Breast epithelium (tissue), 4 donors: Measurements from ENCODE around the gene PCNX2. TPM values are rescaled to one million over a fixed set of nuclear protein-coding genes. Genes with fewer than 3 reads are reported as not detected.

Experiments used
- DNase-seq, 2 donors: peaks; one replicate each; pipeline ENCODE4 v3.0.0-alpha.2; 2019; ENCODE audit warnings: low spot score in 2 of 2
- H3K27ac ChIP-seq, 2 donors: fragments of 200-600 bp; sonication (generic) in 1 of 2; one replicate each; pipeline ENCODE4 v1.5.1; 2016 to 2019; ENCODE audit warnings: mild to moderate bottlenecking in 1 of 2
- H3K27me3 ChIP-seq, 2 donors: fragments of 200-600 bp; sonication (generic) in 1 of 2; one replicate each; pipeline versions ENCODE4 v1.5.1 to v1.6.0; 2017 to 2019; ENCODE audit warnings: control low read depth in 1 of 2, mild to moderate bottlenecking in 1 of 2
- H3K36me3 ChIP-seq: fragments of 200-600 bp; one replicate; pipeline ENCODE4 v1.5.1; 2019
- H3K4me1 ChIP-seq, 2 donors: fragments of 200-600 bp; sonication (generic); one replicate each; pipeline ENCODE4 v1.5.1; 2016 to 2019; ENCODE audit warnings: control low read depth in 1 of 2
- H3K4me3 ChIP-seq, 3 donors: fragments of 200-600 bp; sonication (generic); 1 replicate in 2 of 3; 2 replicates in 1 of 3; pipeline ENCODE4 v1.5.1; 2016 to 2019; ENCODE audit warnings: mild to moderate bottlenecking in 3 of 3, moderate library complexity in 2 of 3
- H3K9me3 ChIP-seq, 2 donors: fragments of 200-600 bp; sonication (generic) in 1 of 2; one replicate each; pipeline ENCODE4 v1.5.1; 2016 to 2019; ENCODE audit warnings: control low read depth in 1 of 2
- CTCF ChIP-seq, 3 donors: fragments of 450-650 bp; IDR thresholded peaks; one replicate each; pipeline ENCODE4 v1.5.1; 2016 to 2017; ENCODE audit warnings: antibody characterized with exemption in 3 of 3, mild to moderate bottlenecking in 3 of 3, moderate library complexity in 3 of 3
- POLR2A ChIP-seq: fragments of 450-650 bp; IDR thresholded peaks from one replicate; pipeline ENCODE4 v1.6.1; 2016; ENCODE audit warnings: antibody characterized with exemption, mild to moderate bottlenecking, moderate library complexity
- POLR2AphosphoS5 ChIP-seq, 3 donors: sonication (generic); formaldehyde crosslinking; IDR thresholded peaks; one replicate each; pipeline ENCODE4 v1.6.1; 2017; ENCODE audit warnings: antibody characterized with exemption in 3 of 3
- intact Hi-C: fragments of 100-400 bp; cut with DNase I; formaldehyde crosslinking; loops from one replicate; pipeline ENCODE4 v1.15.1; 2023; ENCODE audit warnings: low total_unique reads
- total RNA-seq, 3 donors: library from RNA; depleted of rRNA; stranded (reverse); fragments of >200 nt; gene quantifications; one replicate each; pipeline ENCODE4 v1.1.0, GENCODE V29; 2016

PCNX2 gene
- total RNA-seq, 3 donors from 2014 or later: 18.7 to 32.6 (median 26.2) TPM

DNA sequence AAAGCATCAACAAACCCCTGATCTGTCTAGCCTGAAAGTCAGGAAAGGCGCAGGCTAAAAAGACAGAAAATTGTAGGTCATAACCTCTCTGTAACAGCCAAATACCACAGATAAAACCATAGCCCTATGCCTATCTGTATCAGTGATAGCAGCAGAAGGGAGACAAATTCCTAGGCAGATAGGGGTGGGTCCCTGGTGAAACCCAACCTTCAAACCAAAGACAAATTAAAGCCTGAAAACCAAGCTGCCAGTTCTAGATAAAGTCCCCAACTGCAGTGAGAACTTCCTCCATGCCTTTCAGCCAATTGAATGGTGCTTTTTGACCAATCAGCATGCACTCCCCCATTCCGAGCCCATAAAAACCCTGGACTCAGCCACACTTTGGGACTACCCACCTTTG, 229.8 kb downstream of the PCNX2 start:
- Histone ChIP-seq H3K4me3 (no peak overlapping the region), H3K27me3 (no peaks in the 10 kb centered on the region)
- intact Hi-C loops: no loop called here

DNA sequence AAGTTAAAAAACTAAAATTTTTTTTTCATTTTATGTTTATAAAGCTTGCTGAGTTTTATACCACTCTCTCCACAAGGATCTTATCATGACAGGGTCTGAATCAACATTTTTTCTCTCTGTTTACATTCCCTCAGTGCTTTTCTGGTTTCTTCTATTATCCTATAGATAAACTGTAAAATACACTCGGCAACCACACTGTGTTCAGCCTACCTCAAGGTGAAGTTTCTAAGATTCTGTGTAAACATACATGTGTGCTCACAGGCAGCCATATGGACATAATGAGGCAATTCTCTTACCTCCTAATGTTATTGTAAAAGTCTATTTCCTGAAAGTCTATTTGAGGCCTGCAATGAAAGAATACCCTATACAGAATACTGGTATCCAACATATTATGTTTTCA, 230.5 kb downstream of the PCNX2 start:
- no peak overlapping the region for H3K4me3 ChIP-seq
- peaks cover 0 to 9% of the 10 kb centered on the region in 2 donors for H3K9me3 ChIP-seq
- no peaks in the 10 kb centered on the region for H3K27me3 ChIP-seq
- intact Hi-C loops: no loop called here
- DNase-seq: no peak
- no peaks in the 10 kb centered on the region for H3K4me1 ChIP-seq
- no peaks in the 10 kb centered on the region for H3K36me3 ChIP-seq
- TF ChIP-seq CTCF (IDR thresholded peaks at IDR 0.05) (no peak), POLR2A (no peak), POLR2AphosphoS5 (IDR thresholded peaks at IDR 0.05) (no peak)
- H3K27ac ChIP-seq: no peak overlapping the region

More for the DNA sequence above, 229.8 kb downstream of the PCNX2 start:
- Histone ChIP-seq H3K36me3 (no peaks in the 10 kb centered on the region), H3K9me3 (peaks cover 0 to 9% of the 10 kb centered on the region in 2 donors), H3K4me1 (no peaks in the 10 kb centered on the region), H3K27ac (no peak overlapping the region)
- no peak for DNase-seq
- TF ChIP-seq POLR2A (no peak), CTCF (IDR thresholded peaks at IDR 0.05) (no peak), POLR2AphosphoS5 (IDR thresholded peaks at IDR 0.05) (no peak)

DNA sequence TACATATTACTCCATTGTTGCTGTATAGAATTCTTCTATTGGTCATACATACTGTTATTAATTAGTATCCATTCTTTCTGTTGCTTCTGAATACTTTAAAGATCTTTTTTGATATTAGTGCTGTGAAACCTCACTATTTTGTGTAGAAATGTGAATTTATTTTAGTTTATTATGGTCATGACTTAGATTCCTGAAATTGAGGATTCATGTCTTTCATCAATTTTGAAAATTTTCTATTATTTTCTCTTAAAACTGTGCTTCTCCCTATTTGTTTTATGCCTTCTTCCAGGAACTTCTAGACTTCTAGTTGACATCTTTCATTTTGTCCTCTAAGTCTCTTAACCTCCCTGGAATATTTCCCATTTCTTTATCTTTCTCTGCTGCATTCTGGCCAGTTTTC, 232.1 kb downstream of the PCNX2 start:
- DNase-seq: no peak
- no peak for TF ChIP-seq CTCF (IDR thresholded peaks at IDR 0.05)
- TF ChIP-seq POLR2AphosphoS5 (IDR thresholded peaks at IDR 0.05): no peak
- no peak for TF ChIP-seq POLR2A
- no peak overlapping the region for H3K27ac ChIP-seq
- peaks cover 0 to 9% of the 10 kb centered on the region in 2 donors for H3K9me3 ChIP-seq
- no peaks in the 10 kb centered on the region for H3K27me3 ChIP-seq
- H3K4me1 ChIP-seq: no peaks in the 10 kb centered on the region
- no peaks in the 10 kb centered on the region for H3K36me3 ChIP-seq
- no peak overlapping the region for H3K4me3 ChIP-seq
- intact Hi-C loops: no loop called here

- Histone ChIP-seq H3K27me3 (no peaks in the 10 kb centered on the region), H3K27ac (no peak overlapping the region), H3K4me3 (no peak overlapping the region), H3K4me1 (no peaks in the 10 kb centered on the region), H3K9me3 (peaks cover 0 to 6% of the 10 kb centered on the region in 2 donors), H3K36me3 (no peaks in the 10 kb centered on the region)
- TF ChIP-seq POLR2AphosphoS5 (IDR thresholded peaks at IDR 0.05): no peak
- TF ChIP-seq POLR2A: no peak
- no peak for TF ChIP-seq CTCF (IDR thresholded peaks at IDR 0.05)
- intact Hi-C loops: no loop called here
- no peak for DNase-seq
Observed at GRCh38 chr1:233061265-233061664, 234.3 kb downstream of the PCNX2 start.

DNA sequence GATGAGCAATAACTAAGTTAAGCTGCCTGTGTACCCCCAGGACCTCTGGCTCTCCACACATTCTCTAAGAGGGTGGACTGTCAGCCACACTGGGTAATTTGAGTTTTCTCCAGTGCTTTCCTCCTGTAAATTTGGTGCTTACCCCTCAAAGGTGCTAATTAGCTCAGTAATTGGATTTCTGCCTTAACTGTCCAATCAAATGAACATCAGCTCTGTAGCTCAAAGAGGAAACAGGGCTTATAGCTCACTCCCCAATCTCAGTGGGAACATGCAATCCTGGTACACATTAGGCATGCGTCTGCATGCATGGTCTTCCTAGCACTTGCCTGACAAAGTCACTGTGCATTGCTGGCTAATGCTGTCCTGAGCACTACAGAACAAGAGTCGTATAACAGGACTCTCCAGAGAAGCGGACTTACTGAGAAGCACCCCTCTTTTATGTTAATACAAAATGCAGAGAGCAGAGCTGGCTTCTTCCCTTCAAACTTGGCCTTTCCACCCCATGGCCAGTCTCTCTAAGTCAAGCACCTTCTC, 235.0 kb downstream of the PCNX2 start:
- no peaks in the 10 kb centered on the region for H3K4me1 ChIP-seq
- no peak for TF ChIP-seq POLR2AphosphoS5 (IDR thresholded peaks at IDR 0.05)
- TF ChIP-seq POLR2A: no peak
- no peak for TF ChIP-seq CTCF (IDR thresholded peaks at IDR 0.05)
- H3K9me3 ChIP-seq: no peaks in the 10 kb centered on the region
- intact Hi-C loops: no loop called here
- H3K36me3 ChIP-seq: no peaks in the 10 kb centered on the region
- DNase-seq: no peak
- H3K27ac ChIP-seq: no peak overlapping the region
- no peak overlapping the region for H3K4me3 ChIP-seq
- no peaks in the 10 kb centered on the region for H3K27me3 ChIP-seq
